Fibroblast of villous mesenchyme (primary cell): Measurements from ENCODE around the gene MEX3B. TPM values are rescaled to one million over a fixed set of nuclear protein-coding genes. Genes with fewer than 3 reads are reported as not detected.

Source experiments
- DNase-seq: peaks from one replicate; pipeline ENCODE4 v3.0.0-alpha.2; 2010; ENCODE audit warnings: low read depth
- H3K4me3 ChIP-seq: 2 replicates; pipeline ENCODE4 v1.5.1; 2011; ENCODE audit warnings: low read depth, mild to moderate bottlenecking, low read length
- CTCF ChIP-seq: IDR thresholded peaks from 2 replicates; pipeline ENCODE4 v1.5.1; 2012; ENCODE audit warnings: low read depth, mild to moderate bottlenecking, low read length; ENCODE audit not compliant: insufficient read depth
- total RNA-seq: library from RNA; depleted of rRNA; stranded (reverse); fragments of >200 nt; gene quantifications from 2 replicates; pipeline ENCODE4 v1.2.3, GENCODE V29; 2012

MEX3B gene
- total RNA-seq, 1 donor = 3.9 TPM

GRCh38 chr15:82080774-82081173, 35.0 kb upstream of the MEX3B start:
- no peak for TF ChIP-seq CTCF
- H3K4me3 ChIP-seq = no peak overlapping the region

GRCh38 chr15:82079736-82080135, 33.9 kb upstream of the MEX3B start:
- no peak for DNase-seq
- H3K4me3 ChIP-seq = no peak overlapping the region
- no peak for TF ChIP-seq CTCF

More at GRCh38 chr15:82080774-82081173, 35.0 kb upstream of the MEX3B start:
- DNase-seq = no peak

GRCh38 chr15:82074610-82075009, 28.8 kb upstream of the MEX3B start:
- no peak for TF ChIP-seq CTCF
- H3K4me3 ChIP-seq = no peak overlapping the region

GRCh38 chr15:82072926-82073537, 27.2 kb upstream of the MEX3B start:
- no peak for TF ChIP-seq CTCF
- no peak overlapping the region for H3K4me3 ChIP-seq
- DNase-seq = no peak

More at GRCh38 chr15:82074610-82075009, 28.8 kb upstream of the MEX3B start:
- DNase-seq = no peak

- no peak for TF ChIP-seq CTCF
- H3K4me3 ChIP-seq = no peak overlapping the region
- DNase-seq = no peak
These were observed 20.6 kb upstream of the MEX3B start for GRCh38 chr15:82066455-82066854.

- no peak overlapping the region for H3K4me3 ChIP-seq
- no peak for TF ChIP-seq CTCF
- DNase-seq = peak; percentile 6
These were observed 19.0 kb upstream of the MEX3B start for GRCh38 chr15:82064824-82065223.
